HuH-7 (cell line): ENCODE results near the gene SV2A.
"Not testable (repeated sequence)": the region's sequence is repeated elsewhere in the genome, so short reads cannot be mapped to it uniquely, and the experiment has no call there.

Experiments used
- DNase-seq: peaks from one replicate; pipeline ENCODE4 v3.0.0; 2011; ENCODE audit warnings: low spot score

The SV2A gene

DNA sequence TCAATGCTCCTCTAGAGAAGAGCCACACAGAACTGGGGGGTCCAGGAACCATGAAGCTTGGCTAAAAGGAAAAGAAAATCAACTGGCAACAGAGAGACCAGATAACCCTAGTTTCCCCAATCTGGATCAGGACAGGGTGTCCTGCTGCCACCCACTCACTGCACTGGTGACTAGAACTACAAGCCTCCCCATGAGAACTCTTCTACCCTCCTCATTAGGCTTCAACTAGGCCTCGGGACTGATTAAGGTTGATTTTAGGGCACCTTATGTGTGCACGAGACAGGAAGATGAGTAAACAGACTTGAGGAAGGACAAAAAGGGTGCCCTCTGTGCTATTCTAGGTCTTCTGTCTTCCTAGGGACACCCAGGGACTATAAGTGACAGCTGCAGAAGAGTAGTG is 12.2 kb upstream of the SV2A start:
- no peak for DNase-seq

- DNase-seq: no peak
Observed at GRCh38 chr1:149928401-149928724, 10.7 kb upstream of the SV2A start.

DNA sequence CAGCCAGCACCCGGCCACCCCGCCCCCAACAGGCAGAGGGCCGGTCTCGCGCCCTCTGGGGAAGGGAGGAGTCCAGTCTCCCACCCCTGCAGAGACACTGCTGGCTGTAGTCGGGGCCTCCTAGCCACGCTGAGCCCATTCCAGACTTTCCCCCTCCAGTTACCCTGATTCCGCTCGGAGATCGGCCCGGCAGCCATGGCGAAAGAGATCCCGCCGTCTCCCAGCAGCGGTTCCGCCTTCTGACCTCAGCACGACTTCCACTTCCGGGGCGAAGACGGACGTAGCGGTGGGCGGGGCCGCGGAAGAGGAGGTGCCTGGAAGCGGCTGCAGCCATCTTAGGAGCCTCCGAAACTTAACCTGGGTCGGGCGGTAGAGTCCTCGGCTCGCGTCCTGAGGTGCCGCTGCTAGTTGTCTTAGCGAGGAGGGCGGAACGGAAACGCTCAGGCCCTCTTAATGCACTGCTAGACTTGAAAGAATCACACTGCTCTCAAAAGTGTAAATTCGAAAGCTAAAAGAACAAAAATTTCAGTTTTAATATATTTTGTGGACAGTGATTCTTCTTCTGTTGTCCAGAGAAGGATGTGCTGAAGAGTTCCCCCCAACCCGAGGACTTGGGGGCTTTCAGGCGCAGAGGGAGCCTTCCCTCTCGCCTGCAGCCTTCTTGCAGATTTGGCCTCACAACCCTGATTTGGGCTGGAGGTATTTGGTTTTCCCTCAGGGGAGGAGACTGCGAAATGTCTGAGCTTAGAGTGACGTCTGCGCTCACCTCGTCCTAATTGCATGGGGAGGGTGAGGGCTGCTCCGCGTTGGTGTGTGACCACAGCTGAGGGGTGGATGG is 10.1 kb upstream of the SV2A start, which contains the start of gene SF3B4:
Gene SF3B4 (minus strand): TSS at position 241 of the 838 bp plus-strand sequence. CDS start 44 bp downstream, at position 197.
- peak; percentile 81 for DNase-seq

GRCh38 chr1:149927056-149927562 is 9.5 kb upstream of the SV2A start:
- no peak for DNase-seq

GRCh38 chr1:149926296-149926695 is 8.7 kb upstream of the SV2A start:
- no peak for DNase-seq

- no peak for DNase-seq
Observed at GRCh38 chr1:149925751-149926150, 8.1 kb upstream of the SV2A start.

DNA sequence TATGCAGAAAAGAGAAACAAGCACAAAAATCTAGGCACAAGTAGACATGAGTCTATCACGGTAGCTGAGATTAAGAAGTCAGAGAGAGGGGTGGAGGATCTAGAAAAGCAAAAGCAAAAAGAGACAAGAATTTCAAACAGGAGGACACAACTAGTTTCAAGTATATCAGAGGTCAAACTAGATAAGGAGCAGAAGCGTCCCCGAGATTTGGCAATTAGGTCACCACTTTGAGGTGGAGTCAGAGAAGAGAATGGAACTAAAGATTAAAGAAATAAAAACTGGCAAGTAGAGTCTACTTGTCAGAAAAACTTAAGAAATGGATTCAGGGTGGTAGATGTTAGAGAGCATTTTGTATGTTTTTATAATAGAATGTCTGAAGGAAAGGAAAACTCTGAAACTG is 7.7 kb upstream of the SV2A start:
- no peak for DNase-seq

- no peak for DNase-seq
Observed at GRCh38 chr1:149923626-149924025, 6.0 kb upstream of the SV2A start.

- no peak for DNase-seq
Observed at GRCh38 chr1:149916898-149917252, 769 bp downstream of the SV2A start.

GRCh38 chr1:149916193-149916897 is 1.3 kb downstream of the SV2A start:
- DNase-seq: no peak

DNA sequence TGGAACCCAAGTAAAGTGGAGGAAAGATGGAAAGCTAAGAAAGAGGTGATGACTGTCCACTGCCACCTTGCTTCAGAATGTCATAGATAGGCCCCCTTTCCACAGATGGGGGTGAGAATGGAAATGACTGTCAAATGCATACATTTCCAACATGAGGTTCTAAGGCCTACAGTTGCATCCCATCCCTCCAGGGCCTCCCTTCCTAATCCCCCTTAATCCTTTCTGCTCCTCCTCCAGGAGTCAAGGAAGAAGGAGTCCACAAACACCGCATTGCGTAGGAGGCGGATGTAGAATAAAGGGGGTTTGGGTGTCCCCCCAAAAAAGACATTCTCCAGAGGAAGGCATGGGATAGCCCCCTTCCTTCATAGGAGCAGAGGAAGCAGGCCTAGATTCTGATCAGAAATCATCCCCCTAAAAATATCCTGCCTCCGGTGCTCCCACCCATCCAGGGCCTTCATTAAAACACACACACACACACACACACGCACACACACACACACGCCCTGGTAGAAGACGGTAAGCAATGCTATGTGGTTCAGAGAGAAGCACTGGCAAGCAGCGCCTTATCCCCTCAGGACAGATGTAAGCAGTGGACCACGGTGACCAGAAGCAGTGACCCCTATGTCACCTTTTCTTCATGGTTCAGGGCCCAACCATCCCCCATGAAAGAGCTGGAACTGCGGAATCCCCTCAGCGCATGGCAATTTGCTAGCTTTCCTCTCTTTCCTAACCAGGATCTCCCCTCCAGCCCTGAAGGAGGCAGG is 2.0 kb downstream of the SV2A start:
- no peak for DNase-seq

DNA sequence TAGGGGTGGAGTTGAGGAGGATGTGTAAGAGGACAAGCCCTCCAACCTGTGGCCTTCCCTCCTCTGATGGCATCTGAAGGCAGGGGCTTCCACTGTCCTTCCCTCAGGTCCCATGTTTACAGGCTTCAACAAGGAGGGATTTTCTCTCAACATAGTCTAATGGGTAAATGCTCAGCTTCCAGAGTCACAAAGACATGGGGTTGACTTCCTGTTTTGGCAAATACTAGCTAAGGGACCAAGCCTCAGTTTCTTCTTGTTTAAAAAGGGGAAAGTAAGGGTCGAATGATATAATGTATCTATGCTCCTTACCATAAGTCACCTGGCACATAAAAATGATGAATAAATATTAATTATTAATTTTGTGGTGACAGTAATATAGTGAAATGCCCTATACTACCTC is 3.1 kb downstream of the SV2A start:
- DNase-seq: no peak

DNA sequence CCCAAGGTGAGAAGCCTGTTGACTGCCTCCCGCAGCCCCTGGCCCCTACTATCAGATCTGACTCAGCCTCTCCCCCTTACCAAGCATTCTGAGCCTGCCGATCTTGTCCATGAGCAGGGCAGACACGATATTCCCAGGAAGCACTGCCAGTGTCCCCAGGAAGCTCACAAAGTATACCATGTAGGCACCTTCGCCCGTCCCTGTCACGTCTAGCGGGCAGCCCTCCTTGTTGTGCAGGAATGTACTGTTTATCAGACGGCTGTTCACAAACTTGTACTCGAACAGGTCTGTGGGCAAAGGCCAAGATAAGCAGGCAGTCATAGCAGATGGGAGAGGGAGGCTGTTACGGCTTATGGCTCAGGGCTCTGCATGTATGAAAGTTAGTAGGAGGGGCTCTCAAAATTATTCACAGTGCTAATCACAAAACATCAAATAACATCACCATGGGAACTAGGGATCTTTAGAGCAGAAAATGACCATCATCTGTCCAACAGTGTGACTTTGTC is 11.0 kb downstream of the SV2A start:
- DNase-seq: peak; percentile 35

- no peak for DNase-seq
Observed at GRCh38 chr1:149903836-149904491, 13.7 kb downstream of the SV2A start.

GRCh38 chr1:149899460-149900284 is 18.0 kb downstream of the SV2A start, which contains the start of gene BOLA1:
Gene BOLA1, plus strand, starts transcription at chr1:149899568. Its CDS starts 492 bp downstream, at chr1:149900060.
- DNase-seq: peak; percentile 89

DNA sequence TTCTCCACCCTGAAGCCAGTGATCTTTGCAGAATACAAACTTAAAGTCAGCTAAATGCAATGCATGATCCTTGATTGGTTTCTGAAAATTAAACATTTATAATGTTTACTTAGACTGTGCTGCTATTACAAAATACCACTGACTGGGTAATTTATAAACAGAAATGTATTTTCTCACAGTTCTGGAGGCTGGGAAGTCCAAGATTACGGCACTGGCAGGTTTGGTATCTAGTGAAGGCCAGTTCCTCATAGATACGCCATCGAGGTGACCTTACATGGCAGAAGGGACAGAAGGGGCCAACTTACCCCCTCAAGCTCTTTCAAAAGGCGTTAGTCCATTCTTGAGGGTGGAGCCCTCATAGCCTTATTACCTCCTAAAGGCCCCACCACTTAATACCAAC is 21.1 kb downstream of the SV2A start:
- no peak for DNase-seq

GRCh38 chr1:149888999-149889289 is 28.7 kb downstream of the SV2A start:
- DNase-seq: no peak

DNA sequence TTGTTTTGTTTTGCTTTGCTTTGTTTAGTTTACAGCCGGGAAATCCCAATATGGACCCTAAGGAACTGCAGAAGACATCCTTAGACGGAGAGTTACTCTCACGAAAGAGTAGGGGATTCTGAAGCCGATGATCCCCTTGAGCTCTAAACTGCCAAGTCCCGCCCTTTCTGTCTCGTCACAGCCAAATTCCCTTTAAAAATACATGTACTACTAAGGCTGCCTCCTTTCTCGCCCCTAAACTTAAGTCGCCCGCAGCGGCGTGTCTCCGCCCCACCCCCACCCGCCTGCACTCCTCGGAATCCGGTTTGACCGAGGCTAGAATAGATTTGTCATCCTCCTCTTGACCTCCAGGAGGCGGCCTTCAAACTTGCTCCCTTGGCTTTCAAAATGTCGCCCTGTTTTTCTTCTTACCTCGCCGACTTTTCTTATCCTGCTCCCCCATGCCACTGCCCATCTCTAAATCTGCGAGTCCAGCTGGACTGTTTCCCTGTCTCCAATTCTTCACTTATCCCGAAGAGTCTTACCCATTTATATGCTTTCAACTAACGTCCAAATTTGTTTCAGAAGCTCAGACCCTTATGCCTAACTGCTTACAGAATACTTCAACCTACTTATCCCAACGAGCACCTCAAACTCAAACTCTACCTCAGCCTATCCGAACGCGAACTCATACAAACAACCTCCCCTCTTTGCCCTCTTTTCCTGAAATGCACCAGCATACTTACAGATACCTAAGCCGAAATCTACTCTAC is 29.2 kb downstream of the SV2A start:
- peak; percentile 46 for DNase-seq

GRCh38 chr1:149887456-149888246 is 30.0 kb downstream of the SV2A start:
- peak; percentile 77 for DNase-seq

DNA sequence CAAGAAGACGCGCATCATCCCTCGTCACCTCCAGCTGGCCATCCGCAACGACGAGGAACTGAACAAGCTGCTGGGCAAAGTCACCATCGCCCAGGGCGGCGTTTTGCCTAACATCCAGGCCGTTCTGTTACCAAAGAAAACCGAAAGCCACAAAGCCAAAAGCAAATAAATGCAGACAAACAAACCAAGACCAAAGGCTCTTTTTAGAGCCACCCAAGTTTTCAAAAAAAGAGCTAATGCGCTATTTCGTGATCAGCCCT is 30.5 kb downstream of the SV2A start:
- not testable (repeated sequence) for DNase-seq
